CD4-positive, alpha-beta T cell treated with Interleukin-10 for 1 hour (primary cell): ENCODE results near the gene PKM.

Experiments used
- DNase-seq: peaks from one replicate; pipeline ENCODE4 v3.0.0-alpha.2; 2020

PKM gene

DNA sequence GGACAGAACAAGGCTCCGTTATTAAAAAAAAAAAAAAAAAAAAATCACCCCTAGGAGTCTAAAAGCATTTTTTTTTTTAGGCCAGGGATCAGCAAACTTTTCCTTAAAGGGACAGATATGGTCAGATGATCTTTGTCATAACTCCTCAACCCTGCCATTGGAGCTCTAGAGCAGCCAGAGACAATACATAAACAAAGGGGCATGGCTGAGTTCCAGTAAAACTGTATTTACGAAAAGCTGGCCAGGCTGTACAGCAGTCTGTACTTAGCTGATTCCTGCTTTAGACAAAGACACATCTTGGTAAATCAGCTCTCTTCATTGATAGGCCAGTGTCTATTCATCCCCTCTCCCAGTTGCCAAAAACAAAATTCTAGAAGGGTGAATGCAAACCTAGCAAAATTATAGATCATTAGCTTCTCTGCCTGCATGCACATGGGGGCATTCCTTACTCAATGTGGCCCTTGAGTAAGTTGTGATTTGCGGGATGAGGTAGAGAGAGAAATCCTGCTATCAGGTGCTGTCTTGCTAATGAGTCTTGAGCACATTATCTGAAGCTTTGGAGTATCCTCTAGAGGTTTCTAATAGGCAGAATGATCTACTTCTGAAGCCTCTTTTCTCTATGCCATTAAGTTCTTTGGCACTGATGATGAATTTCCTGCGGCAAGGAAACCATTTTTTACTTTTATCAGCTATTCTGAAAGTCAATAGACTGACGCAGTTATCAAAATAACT, 77.6 kb downstream of the PKM start:
- DNase-seq: no peak
